GM19025 (cell line): ENCODE measurements around the gene LYZL6.
A peak's percentile ranks its signal among the peaks of the same experiment; 100 is the strongest.
"Not testable (repeated sequence)": the region's sequence is repeated elsewhere in the genome, so short reads cannot be mapped to it uniquely, and the experiment has no call there.

ENCODE experiments used
- ATAC-seq: cut with Tn5 transposase; IDR thresholded peaks from one replicate; pipeline ENCODE4 v1.9.1; 2021; ENCODE audit warnings: mild to moderate bottlenecking, low read depth, moderate library complexity; ENCODE audit not compliant: unreplicated experiment

LYZL6 gene

DNA sequence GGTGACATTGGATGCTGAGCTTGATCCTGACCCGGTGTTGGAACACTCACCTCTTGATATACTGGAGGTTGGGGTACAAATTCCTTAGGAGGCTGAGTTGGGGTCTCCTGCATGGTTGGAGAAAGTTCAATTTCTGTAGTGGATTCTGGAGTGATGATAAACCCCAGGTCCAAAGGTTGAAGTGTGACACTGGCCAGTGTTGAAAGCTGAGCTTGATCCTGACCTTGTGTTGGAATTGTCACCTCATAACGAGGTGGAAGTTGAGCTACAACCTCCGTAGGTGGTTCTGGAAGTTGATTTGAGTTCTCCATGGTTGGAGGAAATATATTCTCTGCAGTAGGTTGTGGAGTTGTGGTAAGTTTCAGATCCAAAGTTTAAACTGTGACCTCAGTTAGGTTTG, 34.1 kb downstream of the LYZL6 start:
- ATAC-seq = no peak

DNA sequence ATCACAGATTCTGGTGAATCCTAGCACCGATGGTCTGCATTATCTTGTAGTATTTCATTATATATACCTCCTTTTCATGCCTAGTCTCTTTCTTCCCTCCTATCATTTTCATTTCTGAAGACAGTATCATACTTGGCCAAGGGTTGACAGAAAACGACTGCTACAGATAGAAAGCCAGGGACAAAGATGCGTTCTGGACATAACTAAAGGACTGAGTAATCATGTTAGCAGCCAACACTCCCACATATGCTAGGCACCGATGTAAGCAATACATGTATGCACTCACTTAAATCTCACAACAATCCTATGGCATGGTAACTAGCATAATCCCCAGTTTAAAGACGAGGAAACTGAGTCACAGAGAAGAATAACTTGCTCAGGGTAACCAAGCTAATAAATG, 35.8 kb downstream of the LYZL6 start:
- no peak for ATAC-seq

- no peak for ATAC-seq
These were observed 36.4 kb downstream of the LYZL6 start for GRCh38 chr17:35906926-35907637.

- ATAC-seq = no peak
These were observed 37.2 kb downstream of the LYZL6 start for GRCh38 chr17:35906191-35906925.

- no peak for ATAC-seq
These were observed 40.1 kb downstream of the LYZL6 start for GRCh38 chr17:35903451-35903850.

DNA sequence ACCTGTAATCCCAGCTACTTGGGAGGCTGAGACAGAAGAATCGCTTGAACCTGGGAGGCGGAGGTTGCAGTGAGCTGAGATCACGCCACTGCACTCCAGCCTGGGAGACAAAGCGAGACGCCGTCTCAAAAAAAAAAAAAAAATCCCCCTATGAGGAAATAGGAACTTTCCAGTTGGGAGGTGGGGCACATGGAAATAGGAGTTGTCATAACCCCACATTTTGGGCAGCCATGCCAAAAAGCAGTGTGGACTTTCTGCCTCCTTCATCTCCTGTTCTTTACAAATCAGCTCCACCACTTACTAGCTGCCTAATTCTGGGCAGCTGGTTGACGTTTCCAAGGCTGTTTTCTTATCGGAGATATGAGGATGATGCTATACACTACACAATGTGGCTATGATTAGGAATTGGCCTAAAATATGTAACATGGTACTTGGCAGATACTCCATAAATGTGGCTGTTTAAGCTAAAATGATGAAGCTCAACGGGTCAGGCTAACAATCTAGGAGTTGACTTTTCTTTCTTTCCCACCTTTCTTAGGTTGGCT, 41.8 kb downstream of the LYZL6 start:
- ATAC-seq = no peak

GRCh38 chr17:35900708-35901480, 42.6 kb downstream of the LYZL6 start:
- no peak for ATAC-seq

- ATAC-seq = no peak
These were observed 43.2 kb downstream of the LYZL6 start for GRCh38 chr17:35900280-35900679.

DNA sequence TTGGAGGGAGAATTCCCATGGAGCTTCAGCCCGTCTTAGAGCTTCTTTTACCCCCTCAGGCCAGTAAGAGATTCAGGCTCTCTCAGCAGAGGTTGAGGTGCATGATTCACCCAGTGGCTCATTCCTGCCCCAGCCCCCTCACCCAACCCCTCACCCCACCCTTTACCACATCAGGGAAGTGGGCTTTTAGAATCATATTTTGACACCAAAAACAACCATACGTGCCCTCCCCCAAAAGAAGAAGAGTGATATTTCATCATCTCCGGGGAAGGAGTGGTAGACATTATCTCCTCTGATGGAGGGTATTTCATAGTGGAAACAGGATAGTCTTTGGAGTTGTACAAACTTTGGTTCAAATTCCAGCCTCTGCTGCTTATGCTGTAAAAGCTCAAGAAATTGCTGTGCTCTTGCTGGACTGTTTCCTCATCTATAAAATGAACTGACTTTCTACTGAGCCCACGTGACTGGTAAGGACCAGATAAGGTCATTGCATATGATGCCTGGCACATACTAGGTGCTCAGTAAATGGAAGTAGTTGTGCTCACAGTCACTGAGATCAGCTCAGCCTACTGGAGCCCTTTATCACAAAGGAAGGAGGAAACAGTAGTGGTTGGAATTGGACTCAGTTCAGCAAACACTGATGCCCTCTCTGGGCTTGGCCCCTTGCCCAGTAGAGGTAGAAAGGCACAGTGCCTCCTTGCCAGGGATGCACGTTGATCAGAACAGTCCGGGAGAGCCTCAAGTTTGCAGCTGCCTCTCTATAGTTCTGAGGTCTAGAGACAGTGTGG, 45.0 kb downstream of the LYZL6 start:
- no peak for ATAC-seq

DNA sequence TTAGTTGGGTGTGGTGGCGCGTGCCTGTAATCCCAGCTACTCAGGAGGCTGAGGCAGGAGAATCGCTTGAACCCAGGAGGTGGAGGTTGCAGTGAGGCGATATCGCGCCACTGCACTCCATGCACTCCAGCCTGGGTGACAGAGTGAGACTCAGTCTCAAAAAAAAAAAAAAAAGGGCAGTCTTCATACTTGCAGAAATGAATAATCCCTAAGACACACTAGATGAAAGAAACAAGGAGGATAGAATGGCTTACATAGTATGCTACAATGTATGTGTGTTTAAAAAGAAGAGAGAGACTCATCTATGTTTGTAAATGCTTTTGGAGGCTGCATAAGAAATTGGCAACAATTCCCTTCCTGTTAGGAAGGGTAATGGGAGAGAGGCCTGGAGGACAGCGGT, 45.7 kb downstream of the LYZL6 start:
- ATAC-seq = not testable (repeated sequence)

DNA sequence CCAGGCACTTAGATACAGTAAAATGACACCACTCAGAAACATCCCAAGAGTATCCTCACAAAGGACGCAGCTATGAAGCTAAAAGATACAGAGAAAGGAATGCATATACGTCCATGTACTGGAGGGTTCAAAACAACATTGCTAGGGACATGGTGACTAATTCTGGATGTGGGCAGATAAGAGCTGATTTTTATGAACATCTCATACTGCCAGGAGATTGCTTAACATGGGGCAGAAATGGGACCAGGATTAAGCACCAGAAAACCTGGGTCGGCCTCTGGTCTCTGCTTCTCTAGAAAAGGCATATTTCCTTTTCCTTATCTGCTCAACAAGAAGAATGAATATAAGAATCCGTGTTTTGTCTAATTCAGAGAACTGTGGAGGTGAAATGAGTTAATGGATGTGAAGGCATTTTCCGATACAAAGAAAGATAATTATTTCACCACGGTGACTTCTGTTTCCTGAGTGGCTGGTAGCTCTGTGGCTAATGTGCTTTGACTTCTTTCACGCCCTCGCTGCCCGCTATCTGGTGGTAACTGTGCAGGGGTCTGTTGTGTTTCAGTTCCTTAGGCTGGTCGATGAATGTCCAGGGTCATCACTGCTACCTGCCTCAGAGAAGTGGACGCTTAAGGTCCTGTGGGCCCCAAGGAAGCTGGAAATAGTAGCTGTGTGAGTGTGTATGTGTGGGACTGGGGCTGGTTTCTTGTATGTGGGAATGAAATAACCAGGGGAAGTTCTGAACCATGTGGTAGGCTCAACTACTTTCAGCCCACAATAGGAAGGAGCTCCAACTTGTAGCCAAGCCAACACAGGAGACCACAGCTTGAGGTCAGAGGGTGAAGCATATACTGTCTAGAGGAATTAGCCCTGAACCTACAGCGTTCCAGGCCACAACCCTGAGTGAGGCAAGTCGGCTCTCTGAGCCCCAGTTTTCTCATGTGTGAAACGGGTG, 47.6 kb downstream of the LYZL6 start:
- no peak for ATAC-seq

DNA sequence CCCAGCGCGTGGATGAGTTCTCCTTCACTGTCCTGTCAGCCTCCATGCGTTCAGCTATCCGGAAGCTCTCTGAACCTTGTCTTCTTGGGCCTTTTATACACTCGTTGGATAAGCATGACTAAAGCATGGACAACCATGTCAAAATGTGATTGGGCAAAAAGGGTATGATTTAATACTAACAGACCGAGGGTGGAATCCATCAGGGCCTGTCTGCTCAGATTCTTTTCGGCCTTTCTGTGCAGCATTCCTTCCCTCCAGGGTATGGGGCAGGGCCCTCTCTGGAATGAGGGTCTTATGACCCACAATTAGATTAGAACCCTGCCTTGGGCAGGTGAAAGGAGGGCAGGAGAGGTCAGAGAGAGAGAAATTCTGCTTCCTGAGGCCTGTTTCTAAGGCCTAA, 49.3 kb downstream of the LYZL6 start:
- no peak for ATAC-seq

DNA sequence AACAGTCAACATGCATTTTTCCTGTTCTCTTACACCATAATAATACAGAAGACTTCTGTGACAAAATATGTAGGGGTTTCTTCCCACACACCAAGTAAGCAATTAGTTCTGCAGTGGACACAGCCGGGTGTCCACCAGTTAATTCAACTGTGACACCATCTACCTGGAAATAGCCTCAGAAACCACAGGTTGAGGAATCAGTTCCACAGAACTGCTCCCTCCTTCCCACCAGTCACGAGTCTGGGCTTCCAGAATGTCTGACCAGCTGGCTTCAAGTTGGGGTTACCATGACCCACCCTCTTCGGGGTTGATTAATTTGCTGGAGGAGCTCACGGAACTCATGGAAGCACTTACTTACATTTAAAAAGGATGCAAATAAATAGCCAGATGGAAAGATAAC, 49.8 kb downstream of the LYZL6 start:
- ATAC-seq = no peak

DNA sequence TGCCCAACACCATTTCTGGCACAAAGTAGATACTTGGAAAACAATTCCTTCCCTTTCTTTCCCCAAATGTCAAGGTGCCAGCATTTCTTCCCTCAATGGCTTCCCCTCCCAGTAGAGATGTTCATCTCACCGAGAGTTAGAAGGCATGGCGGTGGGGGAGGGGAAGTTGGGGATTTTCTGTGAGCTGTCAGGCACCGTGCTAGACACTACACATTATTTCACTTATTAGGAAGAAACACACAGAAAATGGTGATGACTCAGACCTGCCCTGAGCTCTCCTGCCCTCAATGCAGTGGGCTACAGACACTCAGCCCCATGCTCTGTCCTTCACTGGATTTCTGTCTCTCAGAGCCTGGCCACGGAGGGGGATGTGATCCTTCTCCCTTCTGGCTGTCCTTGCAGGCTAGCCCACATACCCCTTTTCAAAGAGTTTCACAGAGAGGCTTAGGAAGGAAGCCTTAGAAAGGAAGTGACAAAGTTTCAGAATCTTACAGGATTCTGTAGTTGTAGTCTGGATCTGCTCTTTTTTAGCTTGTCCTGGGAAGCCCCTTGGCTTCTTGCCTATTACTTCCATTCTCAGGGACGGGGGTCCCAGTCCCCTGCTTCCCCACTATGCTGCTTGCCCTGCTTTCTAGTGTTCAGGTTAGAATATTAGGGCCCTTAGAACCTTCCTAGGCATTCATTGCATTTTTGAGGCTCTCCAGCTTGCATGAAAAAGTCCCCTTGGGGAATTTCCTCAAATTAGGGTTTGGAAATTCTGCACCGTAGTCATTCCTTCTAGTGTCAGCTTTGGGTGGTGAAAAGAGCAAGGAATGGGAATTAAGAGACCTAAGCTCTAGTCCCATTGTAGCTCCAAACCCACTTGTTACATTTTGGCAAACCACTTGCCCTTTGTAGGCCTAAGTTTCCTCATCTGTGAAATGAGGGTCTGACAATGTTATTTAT, 51.1 kb downstream of the LYZL6 start:
- ATAC-seq = no peak

GRCh38 chr17:35891269-35891668, 52.2 kb downstream of the LYZL6 start:
- no peak for ATAC-seq

DNA sequence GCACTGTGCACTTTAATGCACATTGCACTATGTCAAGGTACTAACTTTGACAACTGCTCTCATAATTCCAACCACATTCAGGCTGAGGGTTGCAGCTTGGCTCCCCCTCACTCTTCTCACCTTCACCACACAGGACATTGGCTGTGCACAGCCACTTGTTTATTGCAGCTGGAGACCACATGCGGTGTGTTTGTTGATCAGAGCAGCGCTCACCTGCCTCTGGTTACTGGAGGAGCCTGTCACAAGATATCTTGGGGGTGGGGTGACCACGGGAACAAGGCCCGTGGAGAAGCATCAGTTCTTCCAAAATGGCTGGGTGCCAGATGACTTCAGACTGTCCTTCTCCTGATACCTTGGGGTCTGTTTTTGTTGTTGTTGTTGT, 52.7 kb downstream of the LYZL6 start:
- ATAC-seq = peak; percentile 53

DNA sequence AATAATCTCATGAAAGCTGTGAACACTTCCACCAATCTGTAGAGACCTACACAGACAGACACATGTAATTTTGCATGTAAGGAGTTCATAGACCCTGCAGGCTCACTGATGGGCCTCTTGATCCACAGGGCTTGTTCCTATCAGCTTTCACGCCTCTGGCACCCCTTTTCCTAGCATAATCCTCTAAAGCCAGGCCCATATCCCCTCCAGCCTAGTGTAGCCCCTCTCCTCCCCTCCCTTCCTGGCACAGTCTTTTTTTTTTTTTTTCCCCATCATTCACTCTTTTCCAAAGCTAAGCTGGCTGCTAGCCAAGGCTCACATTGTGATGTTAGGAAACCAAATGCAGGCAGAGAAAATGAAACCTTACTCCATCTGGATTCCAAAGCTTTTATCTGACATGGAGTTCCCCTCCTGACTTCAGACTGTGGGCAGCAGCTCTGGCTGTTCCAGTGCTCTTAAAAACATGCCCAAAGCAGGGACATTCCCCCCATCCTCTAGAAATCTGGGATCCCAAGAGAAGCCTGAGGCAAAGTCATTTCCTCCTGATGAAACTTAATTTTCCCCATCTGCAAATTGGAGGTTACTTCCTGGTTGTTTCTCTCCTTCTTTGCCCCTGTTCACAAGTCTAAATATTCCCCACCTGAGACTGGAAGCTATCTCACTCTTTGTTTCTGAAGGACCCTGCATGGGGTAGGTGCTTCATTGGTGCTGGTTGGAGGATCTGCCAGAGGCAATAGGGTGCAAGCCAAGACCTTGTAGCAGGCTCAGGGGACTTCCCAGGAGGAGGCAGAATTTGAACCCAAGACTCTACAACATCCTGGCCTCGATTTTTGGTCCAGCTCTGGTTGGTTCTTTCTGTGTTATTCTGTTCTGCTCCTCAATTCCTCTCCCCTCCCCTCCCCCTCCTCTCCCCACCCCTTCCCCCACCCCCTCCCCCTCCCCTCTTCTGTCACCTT, 53.4 kb downstream of the LYZL6 start:
- no peak for ATAC-seq
